Adrenal gland (tissue), 5 donors: Measurements from ENCODE around the gene DRC3.

Source experiments
- POLR2A ChIP-seq, 2 donors: fragments of 450-650 bp; IDR thresholded peaks; one replicate each; pipeline ENCODE4 v1.6.1; 2017; ENCODE audit warnings: antibody characterized with exemption in 2 of 2, mild to moderate bottlenecking in 2 of 2, moderate library complexity in 1 of 2
- TF ChIP-seq, protein P1 (sequence below), 6 experiments: fragments of 450-650 bp in 4 of 6; fragments of 200-600 bp in 2 of 6; sonication (generic) in 1 of 6; IDR thresholded peaks; 1 replicate in 5 of 6; 2 replicates in 1 of 6; pipeline versions ENCODE4 v1.5.1 to v1.8.0; 2016 to 2021; ENCODE audit warnings: antibody characterized with exemption in 6 of 6, mild to moderate bottlenecking in 2 of 6, moderate library complexity in 1 of 6
- donor health status: DM: no; HTN: no; CAD: no.

GRCh38 chr17:17963066-17963465, 9.6 kb upstream of the DRC3 start:
- TF ChIP-seq, protein P1, sequence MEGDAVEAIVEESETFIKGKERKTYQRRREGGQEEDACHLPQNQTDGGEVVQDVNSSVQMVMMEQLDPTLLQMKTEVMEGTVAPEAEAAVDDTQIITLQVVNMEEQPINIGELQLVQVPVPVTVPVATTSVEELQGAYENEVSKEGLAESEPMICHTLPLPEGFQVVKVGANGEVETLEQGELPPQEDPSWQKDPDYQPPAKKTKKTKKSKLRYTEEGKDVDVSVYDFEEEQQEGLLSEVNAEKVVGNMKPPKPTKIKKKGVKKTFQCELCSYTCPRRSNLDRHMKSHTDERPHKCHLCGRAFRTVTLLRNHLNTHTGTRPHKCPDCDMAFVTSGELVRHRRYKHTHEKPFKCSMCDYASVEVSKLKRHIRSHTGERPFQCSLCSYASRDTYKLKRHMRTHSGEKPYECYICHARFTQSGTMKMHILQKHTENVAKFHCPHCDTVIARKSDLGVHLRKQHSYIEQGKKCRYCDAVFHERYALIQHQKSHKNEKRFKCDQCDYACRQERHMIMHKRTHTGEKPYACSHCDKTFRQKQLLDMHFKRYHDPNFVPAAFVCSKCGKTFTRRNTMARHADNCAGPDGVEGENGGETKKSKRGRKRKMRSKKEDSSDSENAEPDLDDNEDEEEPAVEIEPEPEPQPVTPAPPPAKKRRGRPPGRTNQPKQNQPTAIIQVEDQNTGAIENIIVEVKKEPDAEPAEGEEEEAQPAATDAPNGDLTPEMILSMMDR (IDR thresholded peaks at IDR 0.05) = no peak
- no peak for TF ChIP-seq POLR2A (IDR thresholded peaks at IDR 0.05)
